Bronchial epithelial cell (primary cell): ENCODE data around the gene GLRX. TPM values are rescaled to one million over a fixed set of nuclear protein-coding genes. Genes with fewer than 3 reads are reported as not detected.
A peak's percentile ranks its signal among the peaks of the same experiment; 100 is the strongest.

Experiments used
- DNase-seq: peaks from one replicate; pipeline ENCODE4 v3.0.0-alpha.2; 2010; ENCODE audit warnings: low read depth
- FAIRE-seq: peaks from 2 replicates; lab custom pipeline; 2011; peaks lifted over from hg19 to GRCh38; lab: Jason Lieb, UNC
- H3K27me3 ChIP-seq: 2 replicates; pipeline ENCODE4 v1.5.1; 2011; ENCODE audit warnings: low read length; ENCODE audit not compliant: control insufficient read depth, insufficient read depth
- H3K36me3 ChIP-seq: 2 replicates; pipeline ENCODE4 v1.5.1; 2011; ENCODE audit warnings: low read length; ENCODE audit not compliant: control insufficient read depth, insufficient read depth
- H3K4me3 ChIP-seq: 2 replicates; pipeline ENCODE4 v1.5.1; 2011; ENCODE audit warnings: mild to moderate bottlenecking, low read depth, low read length, control low read depth
- total RNA-seq: library from RNA; depleted of rRNA; stranded (reverse); fragments of >200 nt; gene quantifications from 2 replicates; pipeline ENCODE4 v1.2.1, GENCODE V29; 2014
- TF ChIP-seq, protein P1 (sequence below): IDR thresholded peaks from 2 replicates; pipeline ENCODE4 v1.5.1; 2011; ENCODE audit warnings: mild to moderate bottlenecking, moderate library complexity, low read length, control low read depth, inconsistent platforms; ENCODE audit not compliant: insufficient read depth, severe bottlenecking

The GLRX gene
- total RNA-seq, 1 donor from 2014 or later, result 8.7 TPM

DNA sequence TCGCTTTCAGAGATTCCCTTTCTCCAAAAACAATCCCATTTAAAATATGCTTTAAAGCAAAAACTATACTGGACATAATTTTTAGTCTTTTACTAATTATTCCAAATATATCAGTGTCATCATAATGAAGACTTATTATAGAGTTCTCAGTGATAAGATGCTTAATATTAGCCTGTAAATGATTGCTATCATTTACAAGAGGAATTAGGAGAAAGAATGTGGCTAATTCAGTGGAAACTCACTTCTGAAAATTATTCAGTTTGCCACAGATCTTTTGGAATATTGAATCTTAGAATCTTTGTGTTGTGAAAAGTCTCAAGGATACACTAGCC, 24.7 kb upstream of the GLRX start:
- TF ChIP-seq, protein P1, sequence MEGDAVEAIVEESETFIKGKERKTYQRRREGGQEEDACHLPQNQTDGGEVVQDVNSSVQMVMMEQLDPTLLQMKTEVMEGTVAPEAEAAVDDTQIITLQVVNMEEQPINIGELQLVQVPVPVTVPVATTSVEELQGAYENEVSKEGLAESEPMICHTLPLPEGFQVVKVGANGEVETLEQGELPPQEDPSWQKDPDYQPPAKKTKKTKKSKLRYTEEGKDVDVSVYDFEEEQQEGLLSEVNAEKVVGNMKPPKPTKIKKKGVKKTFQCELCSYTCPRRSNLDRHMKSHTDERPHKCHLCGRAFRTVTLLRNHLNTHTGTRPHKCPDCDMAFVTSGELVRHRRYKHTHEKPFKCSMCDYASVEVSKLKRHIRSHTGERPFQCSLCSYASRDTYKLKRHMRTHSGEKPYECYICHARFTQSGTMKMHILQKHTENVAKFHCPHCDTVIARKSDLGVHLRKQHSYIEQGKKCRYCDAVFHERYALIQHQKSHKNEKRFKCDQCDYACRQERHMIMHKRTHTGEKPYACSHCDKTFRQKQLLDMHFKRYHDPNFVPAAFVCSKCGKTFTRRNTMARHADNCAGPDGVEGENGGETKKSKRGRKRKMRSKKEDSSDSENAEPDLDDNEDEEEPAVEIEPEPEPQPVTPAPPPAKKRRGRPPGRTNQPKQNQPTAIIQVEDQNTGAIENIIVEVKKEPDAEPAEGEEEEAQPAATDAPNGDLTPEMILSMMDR, result no peak
- Histone ChIP-seq H3K36me3 (no peaks in the 10 kb centered on the region), H3K4me3 (no peak overlapping the region), H3K27me3 (no peaks in the 10 kb centered on the region)
- DNase-seq (no peak), FAIRE-seq (no peak)

DNA sequence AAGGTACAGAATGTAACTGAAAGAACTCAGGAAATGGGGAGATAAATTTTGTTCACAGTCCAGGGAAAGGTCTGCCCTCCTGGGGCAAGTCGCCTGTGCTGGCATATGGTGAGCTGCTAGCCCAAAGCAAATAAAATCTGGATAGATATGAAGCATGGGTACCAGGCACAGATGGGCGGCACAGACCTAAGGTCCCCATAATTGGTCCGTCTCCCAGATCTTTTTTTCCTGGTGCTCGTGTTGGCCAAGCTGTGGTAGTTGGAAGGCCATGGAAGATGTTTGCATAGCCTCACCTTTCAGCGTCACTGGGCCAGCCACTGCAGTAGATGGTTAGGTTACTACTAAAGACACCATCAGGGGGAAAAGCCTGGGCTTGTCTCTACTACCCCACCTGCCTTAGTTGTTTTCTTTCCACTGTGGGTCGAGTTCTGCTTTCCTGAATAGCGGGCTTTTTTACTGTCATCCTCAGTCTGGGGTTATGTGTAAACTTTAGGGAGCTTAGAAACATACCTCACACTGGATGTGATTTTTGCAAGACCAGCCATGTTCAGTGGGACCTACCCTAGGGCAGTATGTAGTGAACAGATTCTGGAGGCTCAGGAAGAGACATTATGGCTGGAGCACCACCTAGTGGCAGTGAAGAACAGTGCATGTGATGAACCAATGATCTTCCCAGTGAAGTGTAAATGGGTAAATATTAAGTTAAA, 24.2 kb upstream of the GLRX start:
- DNase-seq, result peak; percentile 84
- TF ChIP-seq, protein P1, result peak; percentile 81
- no peak for FAIRE-seq
- H3K4me3 ChIP-seq, result no peak overlapping the region
- no peaks in the 10 kb centered on the region for H3K27me3 ChIP-seq
- no peaks in the 10 kb centered on the region for H3K36me3 ChIP-seq

DNA sequence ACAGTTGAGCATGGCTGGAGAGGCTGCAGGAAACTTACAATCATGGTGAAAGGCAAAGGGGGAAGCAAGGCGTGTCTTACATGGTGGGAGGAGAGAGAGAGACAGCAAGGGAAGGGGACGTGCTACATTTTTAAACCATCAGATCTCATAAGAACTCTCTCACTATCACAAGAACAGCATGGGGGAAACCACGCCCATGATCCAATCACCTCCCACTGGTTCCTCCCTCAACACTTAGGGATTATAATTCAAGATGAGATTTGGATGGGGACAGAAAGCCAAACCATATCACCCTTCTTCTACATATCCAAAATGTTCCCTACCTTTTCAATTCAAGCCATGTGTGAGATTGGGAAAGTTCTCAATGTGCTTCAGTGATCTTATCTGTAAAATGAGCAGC, 22.9 kb upstream of the GLRX start:
- no peaks in the 10 kb centered on the region for H3K36me3 ChIP-seq
- no peak for FAIRE-seq
- no peak overlapping the region for H3K4me3 ChIP-seq
- H3K27me3 ChIP-seq, result no peaks in the 10 kb centered on the region
- no peak for DNase-seq
- TF ChIP-seq, protein P1, result no peak

DNA sequence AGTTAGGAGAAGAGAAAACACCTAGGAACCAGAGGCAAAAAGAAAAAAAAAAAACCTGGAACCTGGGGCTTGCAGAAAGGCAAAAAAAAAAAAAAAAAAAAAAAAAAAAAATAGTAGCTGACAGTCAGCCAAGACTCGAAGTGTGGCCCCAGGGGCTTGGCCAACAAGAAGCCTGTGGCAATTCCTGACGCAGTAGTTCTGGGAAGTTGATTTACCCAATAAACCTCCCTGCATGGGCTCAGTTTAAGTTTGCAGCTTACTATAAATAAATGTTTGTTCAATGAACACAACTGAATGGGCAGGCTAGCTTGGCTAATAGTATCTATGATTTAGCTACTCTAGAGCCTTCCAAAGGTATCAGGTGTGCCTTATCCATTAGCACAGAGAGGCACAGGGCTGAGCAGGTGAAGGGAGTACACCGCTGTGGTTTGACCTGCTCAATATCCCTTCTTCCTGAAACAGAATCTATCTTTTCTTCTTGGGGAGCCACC, 21.3 kb upstream of the GLRX start:
- Histone ChIP-seq H3K4me3 (no peak overlapping the region), H3K27me3 (no peaks in the 10 kb centered on the region), H3K36me3 (no peaks in the 10 kb centered on the region)
- DNase-seq, result no peak
- no peak for FAIRE-seq
- TF ChIP-seq, protein P1, result no peak

DNA sequence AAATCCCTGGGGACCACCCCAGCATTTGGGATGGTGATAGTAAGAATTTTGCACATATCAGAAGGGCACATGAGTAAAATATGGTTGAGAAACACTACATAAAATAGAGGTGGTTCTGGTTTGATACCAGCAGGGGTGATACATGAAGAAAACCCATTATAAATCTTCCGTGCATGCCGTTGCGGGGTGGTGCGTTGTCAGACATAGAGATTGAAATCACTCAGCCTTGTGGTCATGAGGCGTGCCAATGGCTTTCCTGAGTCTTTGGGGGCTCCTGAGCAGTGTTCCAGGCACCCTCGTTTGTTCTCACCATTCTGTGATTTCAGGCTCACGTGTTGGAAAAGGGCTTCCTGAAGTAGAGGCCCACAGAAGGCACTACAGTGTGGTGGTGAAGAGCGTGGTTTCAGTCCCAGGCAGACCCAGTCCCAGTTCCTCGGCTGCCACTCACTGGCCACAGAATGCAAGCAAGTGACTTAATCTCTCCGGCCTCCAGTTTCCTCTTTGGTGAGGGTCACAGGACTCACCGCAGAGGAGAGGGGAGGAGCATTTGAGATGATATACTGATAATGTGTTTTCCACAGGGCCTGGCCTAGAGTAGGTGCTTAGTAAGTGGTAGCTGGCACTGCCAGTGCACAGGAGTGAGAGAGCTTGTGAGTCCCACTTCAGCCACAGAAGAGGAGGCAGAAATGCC, 20.5 kb upstream of the GLRX start:
- Histone ChIP-seq H3K27me3 (no peaks in the 10 kb centered on the region), H3K36me3 (no peaks in the 10 kb centered on the region), H3K4me3 (no peak overlapping the region)
- FAIRE-seq (no peak), DNase-seq (no peak)
- TF ChIP-seq, protein P1, result no peak
